ENCODE measurements around the gene EVC. TPM values are rescaled to one million over a fixed set of nuclear protein-coding genes. Genes with fewer than 3 reads are reported as not detected.

Gene EVC
- total and polyA plus RNA-seq, 9 donors, result 16.4 to 63.5 (median 47.6) TPM

DNA sequence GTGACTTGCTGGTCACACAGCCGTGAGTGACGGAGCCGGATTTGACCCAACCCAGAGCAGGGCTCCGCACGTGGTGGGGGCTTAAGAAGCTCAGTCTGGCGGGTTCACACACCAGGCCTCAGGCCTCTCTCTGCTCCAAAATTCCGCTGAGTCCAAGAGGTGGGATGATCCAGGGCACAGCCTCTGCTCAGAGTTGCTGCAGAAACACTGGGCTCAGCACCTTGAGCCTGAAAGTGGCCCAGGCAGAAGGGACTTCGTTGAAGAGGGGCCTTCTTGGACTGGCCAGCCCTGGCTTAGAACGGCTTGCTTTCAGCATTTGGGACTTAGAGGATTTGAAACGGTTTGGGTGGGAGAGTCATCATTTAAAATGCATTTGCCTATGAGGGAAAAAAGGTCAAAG is 21.2 kb downstream of the EVC start:
- intact Hi-C loops (cut with DNase I), result no loop called here
- no peak for TF ChIP-seq EP300 (IDR thresholded peaks at IDR 0.05)
- TF ChIP-seq, protein P1, sequence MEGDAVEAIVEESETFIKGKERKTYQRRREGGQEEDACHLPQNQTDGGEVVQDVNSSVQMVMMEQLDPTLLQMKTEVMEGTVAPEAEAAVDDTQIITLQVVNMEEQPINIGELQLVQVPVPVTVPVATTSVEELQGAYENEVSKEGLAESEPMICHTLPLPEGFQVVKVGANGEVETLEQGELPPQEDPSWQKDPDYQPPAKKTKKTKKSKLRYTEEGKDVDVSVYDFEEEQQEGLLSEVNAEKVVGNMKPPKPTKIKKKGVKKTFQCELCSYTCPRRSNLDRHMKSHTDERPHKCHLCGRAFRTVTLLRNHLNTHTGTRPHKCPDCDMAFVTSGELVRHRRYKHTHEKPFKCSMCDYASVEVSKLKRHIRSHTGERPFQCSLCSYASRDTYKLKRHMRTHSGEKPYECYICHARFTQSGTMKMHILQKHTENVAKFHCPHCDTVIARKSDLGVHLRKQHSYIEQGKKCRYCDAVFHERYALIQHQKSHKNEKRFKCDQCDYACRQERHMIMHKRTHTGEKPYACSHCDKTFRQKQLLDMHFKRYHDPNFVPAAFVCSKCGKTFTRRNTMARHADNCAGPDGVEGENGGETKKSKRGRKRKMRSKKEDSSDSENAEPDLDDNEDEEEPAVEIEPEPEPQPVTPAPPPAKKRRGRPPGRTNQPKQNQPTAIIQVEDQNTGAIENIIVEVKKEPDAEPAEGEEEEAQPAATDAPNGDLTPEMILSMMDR (IDR thresholded peaks at IDR 0.05), result no peak
- WGBS, 3 donors, result 87 to 94% (median 93%) methylated on average over 9 to 10 of the region's 10 CpGs
- no peaks in the 10 kb centered on the region for H3K36me3 ChIP-seq
- H3K9me3 ChIP-seq, result no peaks in the 10 kb centered on the region
- no peaks in the 10 kb centered on the region for H3K4me1 ChIP-seq (ENCODE audit: insufficient read depth)
- no peak for DNase-seq
- no peak overlapping the region for H3K27ac ChIP-seq
- H3K27me3 ChIP-seq, result no peaks in the 10 kb centered on the region
- H3K4me3 ChIP-seq, result no peak overlapping the region

GRCh38 chr4:5734853-5735252 is 23.9 kb downstream of the EVC start:
- no peak for DNase-seq
- intact Hi-C loops (cut with DNase I), result no loop called here
- no peak overlapping the region for H3K27ac ChIP-seq
- no peaks in the 10 kb centered on the region for H3K9me3 ChIP-seq
- H3K4me3 ChIP-seq, result no peak overlapping the region
- no peaks in the 10 kb centered on the region for H3K27me3 ChIP-seq
- H3K36me3 ChIP-seq, result no peaks in the 10 kb centered on the region
- TF ChIP-seq EP300 (IDR thresholded peaks at IDR 0.05) (no peak), POLR2A (IDR thresholded peaks at IDR 0.05) (no peak)
- TF ChIP-seq, protein P1 (IDR thresholded peaks at IDR 0.05), result no peak
- no peaks in the 10 kb centered on the region for H3K4me1 ChIP-seq (ENCODE audit: insufficient read depth)
- 64 to 65% (median 65%) methylated on average over 5 of the region's 5 CpGs for WGBS, 3 donors

DNA sequence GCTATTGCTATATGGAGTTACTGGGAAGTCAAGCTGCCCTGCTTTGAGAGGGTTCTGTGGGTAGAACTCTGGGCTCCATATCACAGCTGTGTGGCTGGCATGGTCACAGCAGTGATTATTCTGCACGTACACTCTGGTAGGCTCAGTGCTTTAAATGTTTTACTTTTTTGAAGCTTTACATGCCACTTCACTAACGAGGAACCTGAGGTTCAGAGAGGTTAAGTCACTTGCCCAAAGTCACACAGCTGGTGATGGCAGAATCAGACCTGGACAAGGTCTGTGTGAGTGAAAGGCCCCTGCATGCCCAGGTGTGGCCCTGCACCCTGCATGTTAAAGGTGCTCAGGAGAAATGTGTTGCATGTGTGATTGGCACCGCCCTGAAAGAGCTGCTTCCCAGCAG is 24.5 kb downstream of the EVC start:
- Histone ChIP-seq H3K4me1 (ENCODE audit: insufficient read depth) (no peaks in the 10 kb centered on the region), H3K27ac (no peak overlapping the region), H3K36me3 (no peaks in the 10 kb centered on the region), H3K27me3 (no peaks in the 10 kb centered on the region), H3K4me3 (no peak overlapping the region), H3K9me3 (no peaks in the 10 kb centered on the region)
- no peak for DNase-seq
- no peak for TF ChIP-seq POLR2A (IDR thresholded peaks at IDR 0.05)
- TF ChIP-seq, protein P1 (IDR thresholded peaks at IDR 0.05), result no peak
- TF ChIP-seq EP300 (IDR thresholded peaks at IDR 0.05), result no peak
- intact Hi-C loops (cut with DNase I), result no loop called here
- 75 to 88% (median 77%) methylated on average over 3 of the region's 3 CpGs for WGBS, 3 donors

DNA sequence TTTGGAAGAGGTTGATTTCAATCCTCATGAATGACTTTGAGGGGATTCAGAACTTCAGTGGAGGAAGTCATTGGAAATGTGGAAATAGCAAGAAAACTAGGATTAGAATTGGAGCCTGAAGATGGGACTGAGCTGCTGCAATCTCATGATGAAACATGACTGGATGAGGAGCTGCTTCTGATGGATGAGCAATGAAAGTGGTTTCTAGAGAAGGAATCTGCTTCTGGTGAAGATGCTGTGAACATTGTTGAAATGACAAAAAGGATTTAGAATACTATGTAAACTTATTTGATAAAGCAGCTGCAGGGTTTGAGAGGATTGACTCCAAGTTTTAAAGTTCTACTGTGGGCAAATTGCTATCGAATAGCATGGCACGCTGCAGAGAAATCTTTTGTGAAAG is 27.1 kb downstream of the EVC start:
- no peak for DNase-seq
- H3K4me3 ChIP-seq, result no peak overlapping the region
- no peaks in the 10 kb centered on the region for H3K4me1 ChIP-seq (ENCODE audit: insufficient read depth)
- 95 to 99% (median 96%) methylated on average over 2 of the region's 2 CpGs for WGBS, 3 donors
- no peaks in the 10 kb centered on the region for H3K9me3 ChIP-seq
- H3K36me3 ChIP-seq, result no peaks in the 10 kb centered on the region
- H3K27ac ChIP-seq, result no peak overlapping the region
- intact Hi-C loops (cut with DNase I), result no loop called here
- no peaks in the 10 kb centered on the region for H3K27me3 ChIP-seq
- TF ChIP-seq, protein P1 (IDR thresholded peaks at IDR 0.05), result no peak
- TF ChIP-seq POLR2A (IDR thresholded peaks at IDR 0.05) (no peak), EP300 (IDR thresholded peaks at IDR 0.05) (no peak)

- WGBS, 3 donors, result 96 to 100% (median 96%) methylated on average over 2 of the region's 2 CpGs
- no peaks in the 10 kb centered on the region for H3K27me3 ChIP-seq
- H3K27ac ChIP-seq, result no peak overlapping the region
- H3K4me1 ChIP-seq (ENCODE audit: insufficient read depth), result no peaks in the 10 kb centered on the region
- H3K36me3 ChIP-seq, result no peaks in the 10 kb centered on the region
- no peak for TF ChIP-seq POLR2A (IDR thresholded peaks at IDR 0.05)
- no peak for TF ChIP-seq EP300 (IDR thresholded peaks at IDR 0.05)
- TF ChIP-seq, protein P1 (IDR thresholded peaks at IDR 0.05), result no peak
- intact Hi-C loops (cut with DNase I), result no loop called here
- no peak overlapping the region for H3K4me3 ChIP-seq
- DNase-seq, result no peak
- no peaks in the 10 kb centered on the region for H3K9me3 ChIP-seq
Measured at GRCh38 chr4:5742388-5742787, 31.4 kb downstream of the EVC start.
